Measurements from ENCODE around the gene TMEM185A. TPM values are rescaled to one million over a fixed set of nuclear protein-coding genes. Genes with fewer than 3 reads are reported as not detected.

The TMEM185A gene
- total RNA-seq, 3 donors from 2014 or later: 15.7 to 24.5 (median 16.1) TPM

GRCh38 chrX:149652232-149652981 is 20.8 kb upstream of the TMEM185A start:
- Histone ChIP-seq H3K4me3 (no peak overlapping the region), H3K9me3 (no peaks in the 10 kb centered on the region), H3K4me1 (no peaks in the 10 kb centered on the region), H3K27ac (no peak overlapping the region), H3K36me3 (no peaks in the 10 kb centered on the region), H3K27me3 (peaks cover 0 to 7% of the 10 kb centered on the region in 2 donors)
- no peak for DNase-seq (ENCODE audit: low spot score in 2 of 2)
- TF ChIP-seq POLR2A (IDR thresholded peaks at IDR 0.05) (no peak), CTCF (IDR thresholded peaks at IDR 0.05) (no peak), POLR2AphosphoS5 (IDR thresholded peaks at IDR 0.05) (no peak)
- intact Hi-C loops (cut with DNase I; ENCODE audit: low total_unique reads): no loop called here

DNA sequence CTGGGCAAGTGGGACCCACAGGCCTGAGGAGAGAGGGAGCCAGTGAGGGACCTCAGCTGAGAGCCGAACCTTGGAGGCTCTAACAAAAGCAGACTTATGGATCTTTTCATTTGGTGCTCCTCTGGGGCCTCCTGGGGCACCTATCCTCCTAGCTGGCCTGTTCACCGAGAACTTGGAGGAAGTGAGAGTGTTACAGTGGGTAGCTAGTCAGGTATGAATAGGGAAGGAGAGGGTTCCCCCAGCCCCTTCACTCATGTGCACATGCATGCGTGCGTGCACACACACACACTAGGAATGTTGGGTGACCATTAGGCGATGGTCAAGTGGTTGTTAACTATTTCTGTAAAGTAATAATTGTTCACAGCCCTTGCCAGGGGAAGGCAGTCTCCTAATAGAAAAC is 18.6 kb upstream of the TMEM185A start:
- no peak for DNase-seq (ENCODE audit: low spot score in 2 of 2)
- Histone ChIP-seq H3K4me3 (no peak overlapping the region), H3K27me3 (peaks cover 0 to 13% of the 10 kb centered on the region in 2 donors), H3K4me1 (no peaks in the 10 kb centered on the region), H3K27ac (no peak overlapping the region), H3K9me3 (no peaks in the 10 kb centered on the region), H3K36me3 (no peaks in the 10 kb centered on the region)
- TF ChIP-seq CTCF (IDR thresholded peaks at IDR 0.05): no peak
- TF ChIP-seq POLR2A (IDR thresholded peaks at IDR 0.05): no peak
- no peak for TF ChIP-seq POLR2AphosphoS5 (IDR thresholded peaks at IDR 0.05)
- intact Hi-C loops (cut with DNase I; ENCODE audit: low total_unique reads): no loop called here

DNA sequence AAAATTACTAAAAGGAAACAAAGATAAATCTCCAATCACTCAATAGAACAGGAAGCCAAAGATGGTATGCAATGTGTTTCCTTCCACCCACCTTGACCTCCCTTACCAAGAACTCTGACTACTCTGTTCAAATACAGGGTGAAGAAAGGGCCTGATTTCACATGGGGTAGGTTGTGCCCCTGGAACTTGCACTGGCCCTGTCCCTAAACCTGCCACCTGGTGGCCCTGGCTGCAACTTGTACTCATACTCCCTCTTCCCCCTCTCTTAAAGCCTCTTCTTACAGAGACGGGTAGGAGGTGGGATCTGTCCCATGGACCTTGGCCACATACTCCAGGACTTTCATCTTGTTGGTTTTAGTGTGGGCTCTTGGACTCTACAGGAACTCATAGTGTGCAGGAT is 17.3 kb upstream of the TMEM185A start:
- intact Hi-C loops (cut with DNase I; ENCODE audit: low total_unique reads): no loop called here
- H3K4me1 ChIP-seq: no peaks in the 10 kb centered on the region
- DNase-seq (ENCODE audit: low spot score in 2 of 2): no peak
- H3K27ac ChIP-seq: no peak overlapping the region
- H3K36me3 ChIP-seq: no peaks in the 10 kb centered on the region
- H3K9me3 ChIP-seq: no peaks in the 10 kb centered on the region
- H3K4me3 ChIP-seq: no peak overlapping the region
- no peak for TF ChIP-seq POLR2A (IDR thresholded peaks at IDR 0.05)
- TF ChIP-seq CTCF (IDR thresholded peaks at IDR 0.05): no peak
- no peak for TF ChIP-seq POLR2AphosphoS5 (IDR thresholded peaks at IDR 0.05)
- H3K27me3 ChIP-seq: peaks cover 0 to 19% of the 10 kb centered on the region in 2 donors

GRCh38 chrX:149647505-149647904 is 15.9 kb upstream of the TMEM185A start:
- Histone ChIP-seq H3K27ac (no peak overlapping the region), H3K4me3 (no peak overlapping the region), H3K36me3 (no peaks in the 10 kb centered on the region), H3K27me3 (peaks cover 0 to 19% of the 10 kb centered on the region in 2 donors), H3K4me1 (no peaks in the 10 kb centered on the region), H3K9me3 (no peaks in the 10 kb centered on the region)
- no peak for DNase-seq (ENCODE audit: low spot score in 2 of 2)
- intact Hi-C loops (cut with DNase I; ENCODE audit: low total_unique reads): no loop called here
- no peak for TF ChIP-seq POLR2AphosphoS5 (IDR thresholded peaks at IDR 0.05)
- TF ChIP-seq POLR2A (IDR thresholded peaks at IDR 0.05): no peak
- TF ChIP-seq CTCF (IDR thresholded peaks at IDR 0.05): no peak

GRCh38 chrX:149643496-149643895 is 11.9 kb upstream of the TMEM185A start:
- H3K4me1 ChIP-seq: no peaks in the 10 kb centered on the region
- H3K9me3 ChIP-seq: no peaks in the 10 kb centered on the region
- intact Hi-C loops (cut with DNase I; ENCODE audit: low total_unique reads): no loop called here
- H3K27me3 ChIP-seq: peaks cover 0 to 16% of the 10 kb centered on the region in 2 donors
- H3K27ac ChIP-seq: no peak overlapping the region
- H3K36me3 ChIP-seq: no peaks in the 10 kb centered on the region
- no peak overlapping the region for H3K4me3 ChIP-seq
- no peak for TF ChIP-seq POLR2A (IDR thresholded peaks at IDR 0.05)
- no peak for DNase-seq (ENCODE audit: low spot score in 2 of 2)
